GM18907 (cell line): Measurements from ENCODE around the gene TREM1.

ENCODE experiments used
- ATAC-seq: cut with Tn5 transposase; IDR thresholded peaks from one replicate; pipeline ENCODE4 v1.9.1; 2021; ENCODE audit warnings: mild to moderate bottlenecking, moderate library complexity; ENCODE audit not compliant: unreplicated experiment

The TREM1 gene

GRCh38 chr6:41226752-41227151 lies 59.7 kb downstream of the TREM1 start:
- no peak for ATAC-seq

- no peak for ATAC-seq
These were observed 61.7 kb downstream of the TREM1 start for GRCh38 chr6:41224800-41225199.
